GM18526 (cell line): ENCODE measurements around the gene FAM110D.

ENCODE experiments used
- POLR2A ChIP-seq: IDR thresholded peaks from 3 replicates; pipeline ENCODE4 v1.6.1; 2011; ENCODE audit not compliant: insufficient read length; ENCODE audit errors: extremely low read depth

Gene FAM110D

GRCh38 chr1:26164861-26165842 is 6.3 kb downstream of the FAM110D start:
- TF ChIP-seq POLR2A = no peak

GRCh38 chr1:26166719-26167281 is 7.9 kb downstream of the FAM110D start:
- no peak for TF ChIP-seq POLR2A

- TF ChIP-seq POLR2A = no peak
Observed at GRCh38 chr1:26168410-26169197, 9.7 kb downstream of the FAM110D start, which contains the start of gene C1orf232. TSS of gene C1orf232 (minus strand) at chr1:26168963. CDS start at chr1:26168499, 464 bp downstream.

- TF ChIP-seq POLR2A = no peak
Observed at GRCh38 chr1:26169198-26169554, 10.3 kb downstream of the FAM110D start.

- TF ChIP-seq POLR2A = peak; percentile 73
Observed at GRCh38 chr1:26169669-26170471, 11.0 kb downstream of the FAM110D start, which contains the start of gene ZNF593. TSS of gene ZNF593 (plus strand) at chr1:26169908. CDS start at chr1:26169984, 76 bp downstream.

GRCh38 chr1:26170472-26170821 is 11.6 kb downstream of the FAM110D start:
- TF ChIP-seq POLR2A = no peak

- TF ChIP-seq POLR2A = no peak
Observed at GRCh38 chr1:26171084-26172072, 12.5 kb downstream of the FAM110D start, which contains the start of gene ZNF593OS. TSS of gene ZNF593OS (minus strand) at chr1:26171832. CDS start at chr1:26171661, 171 bp downstream.

- no peak for TF ChIP-seq POLR2A
Observed at GRCh38 chr1:26175346-26175745, 16.5 kb downstream of the FAM110D start.

- TF ChIP-seq POLR2A = no peak
Observed at GRCh38 chr1:26177182-26177684, 18.4 kb downstream of the FAM110D start, which contains the start of gene CNKSR1. TSS of gene CNKSR1 (plus strand) at chr1:26177491. CDS start at chr1:26177548, 57 bp downstream.

GRCh38 chr1:26180010-26180506 is 21.2 kb downstream of the FAM110D start:
- TF ChIP-seq POLR2A = no peak

GRCh38 chr1:26181586-26182382 is 22.9 kb downstream of the FAM110D start:
- no peak for TF ChIP-seq POLR2A

- TF ChIP-seq POLR2A = no peak
Observed at GRCh38 chr1:26182383-26182696, 23.5 kb downstream of the FAM110D start.
